Bronchial epithelial cell (primary cell): ENCODE measurements around the gene INS. TPM values are rescaled to one million over a fixed set of nuclear protein-coding genes. Genes with fewer than 3 reads are reported as not detected.
A peak's percentile ranks its signal among the peaks of the same experiment; 100 is the strongest.

Experiments used
- DNase-seq: peaks from one replicate; pipeline ENCODE4 v3.0.0-alpha.2; 2010; ENCODE audit warnings: low read depth
- FAIRE-seq: peaks from 2 replicates; lab custom pipeline; 2011; peaks lifted over from hg19 to GRCh38; lab: Jason Lieb, UNC
- H3K27me3 ChIP-seq: 2 replicates; pipeline ENCODE4 v1.5.1; 2011; ENCODE audit warnings: low read length; ENCODE audit not compliant: control insufficient read depth, insufficient read depth
- H3K36me3 ChIP-seq: 2 replicates; pipeline ENCODE4 v1.5.1; 2011; ENCODE audit warnings: low read length; ENCODE audit not compliant: control insufficient read depth, insufficient read depth
- H3K4me3 ChIP-seq: 2 replicates; pipeline ENCODE4 v1.5.1; 2011; ENCODE audit warnings: mild to moderate bottlenecking, low read depth, low read length, control low read depth
- CTCF ChIP-seq: IDR thresholded peaks from 2 replicates; pipeline ENCODE4 v1.5.1; 2011; ENCODE audit warnings: mild to moderate bottlenecking, moderate library complexity, low read length, control low read depth, inconsistent platforms; ENCODE audit not compliant: insufficient read depth, severe bottlenecking
- total RNA-seq: library from RNA; depleted of rRNA; stranded (reverse); fragments of >200 nt; gene quantifications from 2 replicates; pipeline ENCODE4 v1.2.1, GENCODE V29; 2014

The INS gene
- total RNA-seq, 1 donor from 2014 or later = not detected

DNA sequence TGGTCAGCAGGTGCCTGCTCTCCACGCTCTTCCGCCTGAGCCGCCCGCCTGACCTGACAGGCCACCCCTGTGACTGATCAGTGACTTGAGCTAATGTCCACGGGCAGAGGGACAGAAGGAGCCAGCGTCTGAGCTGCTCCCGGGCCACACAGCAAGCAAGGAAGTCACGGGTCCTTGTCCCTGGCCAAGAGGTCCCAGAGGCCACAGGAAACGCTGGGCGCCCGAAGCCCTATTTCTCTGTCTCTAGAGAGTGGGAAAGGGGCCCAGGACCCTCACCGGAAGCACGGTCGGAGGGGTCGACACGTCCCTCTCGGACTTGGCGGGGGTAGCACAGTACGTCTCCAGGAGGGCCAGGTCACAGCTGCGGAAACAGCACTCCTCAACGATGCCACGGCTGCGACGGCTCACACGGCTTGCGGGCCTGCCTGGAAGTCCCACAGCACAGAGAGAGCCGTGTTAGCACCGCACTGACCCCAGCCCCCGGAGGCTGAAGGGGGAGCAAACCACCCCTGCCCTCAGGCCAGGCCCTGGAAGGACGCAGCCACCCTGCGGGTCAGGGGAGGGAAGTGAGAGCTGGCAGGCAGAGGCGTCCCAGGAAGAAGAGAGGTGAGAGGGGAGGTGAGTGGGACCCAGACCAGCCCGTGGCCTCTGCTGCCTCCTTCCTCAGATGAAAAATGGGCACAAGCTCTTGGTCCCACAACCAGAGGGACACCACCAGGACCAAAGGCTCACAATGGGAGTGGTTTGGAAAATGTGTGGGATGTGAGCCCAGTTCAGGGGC is 27.6 kb downstream of the INS start:
- FAIRE-seq = no peak
- no peak for DNase-seq
- H3K27me3 ChIP-seq = peaks cover 12% of the 10 kb centered on the region
- H3K4me3 ChIP-seq = no peak overlapping the region
- no peak for TF ChIP-seq CTCF
- no peaks in the 10 kb centered on the region for H3K36me3 ChIP-seq

DNA sequence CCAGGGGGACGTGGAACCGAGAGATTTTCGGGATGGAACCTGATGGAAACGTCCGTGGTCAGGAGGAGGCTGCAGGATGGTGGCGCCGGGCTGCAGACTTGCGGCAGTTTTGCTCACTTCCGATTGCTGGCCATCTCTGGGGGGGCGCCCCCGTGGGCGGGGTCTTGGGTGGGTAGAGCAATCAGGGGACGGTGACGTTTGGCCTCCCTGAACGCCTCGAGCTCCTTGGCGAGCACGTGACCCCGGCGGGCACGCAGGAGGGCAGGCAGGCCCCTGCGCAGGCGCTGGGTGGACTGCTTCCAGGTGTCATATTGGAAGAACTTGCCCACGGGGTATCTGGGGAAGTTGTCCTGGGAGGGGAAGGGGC is 28.2 kb downstream of the INS start:
- Histone ChIP-seq H3K36me3 (no peaks in the 10 kb centered on the region), H3K4me3 (no peak overlapping the region), H3K27me3 (peaks cover 11% of the 10 kb centered on the region)
- TF ChIP-seq CTCF = no peak
- no peak for FAIRE-seq
- no peak for DNase-seq

DNA sequence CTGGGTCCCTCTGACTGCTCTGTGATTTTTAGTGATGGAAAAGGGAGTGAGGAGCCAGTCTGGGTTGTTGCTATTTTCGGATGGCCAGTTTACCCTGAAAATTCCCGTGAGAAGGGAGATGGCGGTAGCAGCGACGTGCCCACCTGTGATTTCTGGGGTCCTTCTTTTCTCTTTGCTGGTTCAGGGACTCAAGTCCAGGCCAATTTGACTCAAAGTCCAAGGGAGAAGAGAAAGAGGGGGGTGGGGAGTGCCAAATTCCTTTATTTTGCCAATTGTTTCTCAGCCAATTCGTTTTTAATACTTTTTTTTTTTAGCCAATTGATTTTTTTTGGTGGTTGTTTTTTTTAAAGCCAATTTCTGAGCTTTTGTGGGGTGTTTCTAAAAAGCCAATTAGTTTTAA is 28.8 kb downstream of the INS start:
- Histone ChIP-seq H3K36me3 (no peaks in the 10 kb centered on the region), H3K4me3 (no peak overlapping the region), H3K27me3 (peaks cover 6% of the 10 kb centered on the region)
- FAIRE-seq (no peak), DNase-seq (no peak)
- TF ChIP-seq CTCF = no peak

- H3K27me3 ChIP-seq = peaks cover 5% of the 10 kb centered on the region
- FAIRE-seq (peak; percentile 100), DNase-seq (no peak)
- no peak for TF ChIP-seq CTCF
- H3K4me3 ChIP-seq = no peak overlapping the region
- H3K36me3 ChIP-seq = no peaks in the 10 kb centered on the region
Measured at GRCh38 chr11:2131371-2132236, 29.4 kb downstream of the INS start.

- no peak for FAIRE-seq
- no peak for DNase-seq
- TF ChIP-seq CTCF = no peak
- Histone ChIP-seq H3K27me3 (peaks cover 5% of the 10 kb centered on the region), H3K36me3 (no peaks in the 10 kb centered on the region), H3K4me3 (no peak overlapping the region)
Measured at GRCh38 chr11:2130881-2131352, 30.1 kb downstream of the INS start.
